GM18861 (cell line): ENCODE measurements around the gene ANTXRL.
"Not testable (repeated sequence)": the region's sequence is repeated elsewhere in the genome, so short reads cannot be mapped to it uniquely, and the experiment has no call there.

ENCODE experiments used
- ATAC-seq: cut with Tn5 transposase; IDR thresholded peaks from one replicate; pipeline ENCODE4 v1.9.1; 2021; ENCODE audit not compliant: unreplicated experiment

ANTXRL gene

GRCh38 chr10:46286991-46287693 lies at the start of gene ANTXRL:
Gene ANTXRL (plus strand): TSS chr10:46286997. CDS start chr10:46287263, 266 bp downstream.
- no peak for ATAC-seq

- no peak for ATAC-seq
Observed at GRCh38 chr10:46237815-46238510, 48.8 kb upstream of the ANTXRL start.

- no peak for ATAC-seq
Observed at GRCh38 chr10:46239247-46239646, 47.5 kb upstream of the ANTXRL start.

GRCh38 chr10:46239993-46240683 lies 46.7 kb upstream of the ANTXRL start:
- no peak for ATAC-seq

GRCh38 chr10:46240684-46241565 lies 45.9 kb upstream of the ANTXRL start:
- no peak for ATAC-seq

GRCh38 chr10:46245381-46245900 lies 41.4 kb upstream of the ANTXRL start:
- ATAC-seq: no peak

- ATAC-seq: not testable (repeated sequence)
Observed at GRCh38 chr10:46246400-46247180, 40.2 kb upstream of the ANTXRL start.

- no peak for ATAC-seq
Observed at GRCh38 chr10:46247181-46247475, 39.7 kb upstream of the ANTXRL start.

GRCh38 chr10:46247808-46248569 lies 38.8 kb upstream of the ANTXRL start:
- ATAC-seq: no peak

- no peak for ATAC-seq
Observed at GRCh38 chr10:46248651-46249146, 38.1 kb upstream of the ANTXRL start.

- not testable (repeated sequence) for ATAC-seq
Observed at GRCh38 chr10:46249617-46250344, 37.0 kb upstream of the ANTXRL start.

- ATAC-seq: no peak
Observed at GRCh38 chr10:46250481-46250880, 36.3 kb upstream of the ANTXRL start.

- ATAC-seq: no peak
Observed at GRCh38 chr10:46250898-46251856, 35.6 kb upstream of the ANTXRL start.

- ATAC-seq: no peak
Observed at GRCh38 chr10:46251857-46252847, 34.6 kb upstream of the ANTXRL start.

GRCh38 chr10:46253076-46254006 lies 33.5 kb upstream of the ANTXRL start:
- no peak for ATAC-seq
